Right kidney (tissue), 1 donor: ENCODE measurements around the gene COL20A1.

Source experiments
- DNase-seq: peaks from one replicate; pipeline ENCODE4 v3.0.0-alpha.2; 2016

The COL20A1 gene

GRCh38 chr20:63350196-63350595 is 57.2 kb downstream of the COL20A1 start:
- DNase-seq, result no peak

- no peak for DNase-seq
Observed at GRCh38 chr20:63350597-63351325, 57.8 kb downstream of the COL20A1 start.

GRCh38 chr20:63351326-63351700 is 58.3 kb downstream of the COL20A1 start:
- no peak for DNase-seq

- DNase-seq, result no peak
Observed at GRCh38 chr20:63351811-63352591, 59.0 kb downstream of the COL20A1 start.

- DNase-seq, result no peak
Observed at GRCh38 chr20:63352811-63353221, 59.8 kb downstream of the COL20A1 start.

- no peak for DNase-seq
Observed at GRCh38 chr20:63354636-63355350, 61.8 kb downstream of the COL20A1 start.

- no peak for DNase-seq
Observed at GRCh38 chr20:63355781-63356295, 62.9 kb downstream of the COL20A1 start.

GRCh38 chr20:63356511-63356910 is 63.5 kb downstream of the COL20A1 start:
- no peak for DNase-seq

GRCh38 chr20:63356931-63357879 is 64.2 kb downstream of the COL20A1 start:
- DNase-seq, result no peak

GRCh38 chr20:63357921-63358905 is 65.2 kb downstream of the COL20A1 start:
- DNase-seq, result no peak

- DNase-seq, result peak; percentile 5
Observed at GRCh38 chr20:63359164-63359934, 66.4 kb downstream of the COL20A1 start.

- no peak for DNase-seq
Observed at GRCh38 chr20:63359937-63360849, 67.2 kb downstream of the COL20A1 start.

GRCh38 chr20:63360850-63361518 is 68.0 kb downstream of the COL20A1 start, which contains the start of gene CHRNA4:
CHRNA4 (minus strand) TSS chr20:63361349; CDS start chr20:63361165, 184 bp downstream.
- DNase-seq, result peak; percentile 74

GRCh38 chr20:63361519-63362435 is 68.8 kb downstream of the COL20A1 start:
- DNase-seq, result peak; percentile 64

- no peak for DNase-seq
Observed at GRCh38 chr20:63362436-63363009, 69.5 kb downstream of the COL20A1 start.
